ENCODE data around the gene SMC2.

SMC2 gene

DNA sequence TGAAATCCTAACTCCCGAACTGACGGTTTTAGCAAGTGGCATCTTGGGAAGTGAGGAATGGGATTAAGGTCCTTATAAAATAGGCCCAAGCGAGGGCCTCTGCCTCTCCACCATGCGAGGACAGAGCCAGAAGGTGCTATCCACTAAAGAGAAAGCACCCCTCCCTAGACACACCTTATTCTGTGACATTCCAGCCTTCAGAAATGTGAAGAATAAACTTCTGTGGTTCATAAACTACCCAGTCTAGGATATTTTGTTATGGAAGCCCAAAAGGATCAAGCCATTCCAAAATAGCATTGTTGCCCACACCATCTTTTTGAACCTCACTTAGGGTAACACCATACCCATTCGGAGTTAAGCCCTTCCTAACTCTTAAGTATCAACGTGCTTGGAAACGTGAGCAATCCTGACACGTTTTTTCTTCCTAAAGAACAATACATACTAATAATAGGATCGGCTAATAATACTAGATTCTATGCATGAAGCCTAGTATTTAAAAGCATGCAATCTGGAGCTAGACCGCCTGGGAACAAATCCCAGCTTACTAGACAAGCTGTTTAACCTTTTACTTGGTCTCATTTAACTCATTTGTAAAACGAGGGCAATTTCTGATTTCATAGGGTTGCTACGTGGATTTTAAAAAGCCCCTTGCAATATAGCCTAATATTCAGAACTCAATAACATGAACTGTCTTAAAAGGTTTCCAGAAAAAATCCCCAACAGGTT is 1.1 kb upstream of the SMC2 start:
- Histone ChIP-seq H4K20me1 (ENCODE audit: control insufficient read depth, insufficient read depth, low read depth, low read length) (no peaks in the 10 kb centered on the region), H3F3A (ENCODE audit: control insufficient read depth, insufficient read depth) (no peaks in the 10 kb centered on the region), H3K4me3 (ENCODE audit: low read length) (peak overlapping the region; percentile 97), H3K4me1 (ENCODE audit: control insufficient read depth, low read length) (peaks cover 57% of the 10 kb centered on the region), H3K27ac (ENCODE audit: low read depth, low read length) (peak overlapping the region; percentile 90), H3K9me3 (ENCODE audit: control insufficient read depth, insufficient read depth, low read length) (no peaks in the 10 kb centered on the region), H3K4me2 (ENCODE audit: low read length) (peak overlapping the region; percentile 89), H3K36me3 (ENCODE audit: control insufficient read depth, low read length) (peaks cover 43% of the 10 kb centered on the region), H3K9me2 (replicated peaks; ENCODE audit: control insufficient read depth, low read length) (no peaks in the 10 kb centered on the region), H3K27me3 (ENCODE audit: control insufficient read depth, low read length) (no peaks in the 10 kb centered on the region), H3K79me2 (ENCODE audit: control insufficient read depth, low read length) (peaks cover 72% of the 10 kb centered on the region)
- TF ChIP-seq EZH2phosphoT487 (IDR thresholded peaks at IDR 0.05; ENCODE audit: borderline replicate concordance, low read length): no peak
- TF ChIP-seq, protein P1, sequence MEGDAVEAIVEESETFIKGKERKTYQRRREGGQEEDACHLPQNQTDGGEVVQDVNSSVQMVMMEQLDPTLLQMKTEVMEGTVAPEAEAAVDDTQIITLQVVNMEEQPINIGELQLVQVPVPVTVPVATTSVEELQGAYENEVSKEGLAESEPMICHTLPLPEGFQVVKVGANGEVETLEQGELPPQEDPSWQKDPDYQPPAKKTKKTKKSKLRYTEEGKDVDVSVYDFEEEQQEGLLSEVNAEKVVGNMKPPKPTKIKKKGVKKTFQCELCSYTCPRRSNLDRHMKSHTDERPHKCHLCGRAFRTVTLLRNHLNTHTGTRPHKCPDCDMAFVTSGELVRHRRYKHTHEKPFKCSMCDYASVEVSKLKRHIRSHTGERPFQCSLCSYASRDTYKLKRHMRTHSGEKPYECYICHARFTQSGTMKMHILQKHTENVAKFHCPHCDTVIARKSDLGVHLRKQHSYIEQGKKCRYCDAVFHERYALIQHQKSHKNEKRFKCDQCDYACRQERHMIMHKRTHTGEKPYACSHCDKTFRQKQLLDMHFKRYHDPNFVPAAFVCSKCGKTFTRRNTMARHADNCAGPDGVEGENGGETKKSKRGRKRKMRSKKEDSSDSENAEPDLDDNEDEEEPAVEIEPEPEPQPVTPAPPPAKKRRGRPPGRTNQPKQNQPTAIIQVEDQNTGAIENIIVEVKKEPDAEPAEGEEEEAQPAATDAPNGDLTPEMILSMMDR (IDR thresholded peaks at IDR 0.05; ENCODE audit: low read depth, low read length, poor library complexity, severe bottlenecking): no peak

DNA sequence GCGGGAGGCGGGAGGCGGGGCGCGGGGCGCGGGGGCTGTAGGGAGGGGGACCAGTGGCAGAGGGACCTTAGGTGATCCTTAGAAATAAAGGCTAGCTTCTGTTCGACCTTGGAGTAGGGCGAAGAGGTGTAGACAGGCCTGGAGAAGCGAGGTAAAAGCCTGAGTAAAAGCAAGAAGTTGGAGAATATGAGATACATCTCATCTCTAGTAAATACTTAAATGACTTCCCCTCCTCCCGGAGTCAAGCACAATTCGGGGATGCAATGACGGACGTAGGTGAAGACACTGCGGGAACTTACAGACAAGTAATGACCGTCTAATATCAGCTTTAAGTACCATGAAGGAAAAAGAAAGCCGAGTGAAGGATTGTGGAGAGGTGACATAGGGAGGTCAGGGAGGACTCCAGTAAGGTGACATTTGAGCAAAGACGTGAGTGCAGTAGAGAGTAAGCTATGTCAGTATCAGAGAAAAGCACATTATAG is 466 bp downstream of the SMC2 start:
- Histone ChIP-seq H4K20me1 (ENCODE audit: control insufficient read depth, insufficient read depth, low read depth, low read length) (no peaks in the 10 kb centered on the region), H3K9me2 (replicated peaks; ENCODE audit: control insufficient read depth, low read length) (no peaks in the 10 kb centered on the region), H3K36me3 (ENCODE audit: control insufficient read depth, low read length) (peaks cover 58% of the 10 kb centered on the region), H3K4me1 (ENCODE audit: control insufficient read depth, low read length) (peaks cover 53% of the 10 kb centered on the region), H3F3A (ENCODE audit: control insufficient read depth, insufficient read depth) (no peaks in the 10 kb centered on the region), H3K27ac (ENCODE audit: low read depth, low read length) (peak overlapping the region; percentile 90), H3K27me3 (ENCODE audit: control insufficient read depth, low read length) (no peaks in the 10 kb centered on the region), H3K4me2 (ENCODE audit: low read length) (peak overlapping the region; percentile 89), H3K79me2 (ENCODE audit: control insufficient read depth, low read length) (peaks cover 85% of the 10 kb centered on the region), H3K4me3 (ENCODE audit: low read length) (peak overlapping the region; percentile 97), H3K9me3 (ENCODE audit: control insufficient read depth, insufficient read depth, low read length) (no peaks in the 10 kb centered on the region)
- no peak for TF ChIP-seq EZH2phosphoT487 (IDR thresholded peaks at IDR 0.05; ENCODE audit: borderline replicate concordance, low read length)
- TF ChIP-seq, protein P1 (IDR thresholded peaks at IDR 0.05; ENCODE audit: low read depth, low read length, poor library complexity, severe bottlenecking): no peak

DNA sequence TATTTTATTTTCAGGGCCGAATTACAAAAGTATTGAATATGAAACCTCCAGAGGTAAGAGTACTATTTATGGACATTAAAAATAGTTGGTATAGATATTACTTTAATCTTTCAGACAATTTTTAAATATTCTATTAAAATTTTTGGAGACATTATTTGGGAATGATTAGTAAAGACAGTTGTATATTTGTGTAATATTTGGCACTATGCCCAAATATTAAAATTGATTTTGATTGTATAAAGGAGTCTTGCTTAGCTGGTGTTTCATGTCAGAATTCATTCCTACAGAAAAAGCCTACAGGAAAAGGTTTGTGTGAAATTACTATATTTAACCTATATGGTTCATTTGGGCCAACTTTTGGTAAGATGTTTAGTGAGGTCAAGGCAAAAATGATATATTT is 5.5 kb downstream of the SMC2 start:
- no peak overlapping the region for H3K4me3 ChIP-seq (ENCODE audit: low read length)
- peaks cover 100% of the 10 kb centered on the region for H3K36me3 ChIP-seq (ENCODE audit: control insufficient read depth, low read length)
- H3K79me2 ChIP-seq (ENCODE audit: control insufficient read depth, low read length): peaks cover 47% of the 10 kb centered on the region
- no peaks in the 10 kb centered on the region for H4K20me1 ChIP-seq (ENCODE audit: control insufficient read depth, insufficient read depth, low read depth, low read length)
- H3F3A ChIP-seq (ENCODE audit: control insufficient read depth, insufficient read depth): no peaks in the 10 kb centered on the region
- H3K4me2 ChIP-seq (ENCODE audit: low read length): no peak overlapping the region
- TF ChIP-seq, protein P1 (IDR thresholded peaks at IDR 0.05; ENCODE audit: low read depth, low read length, poor library complexity, severe bottlenecking): no peak
- TF ChIP-seq EZH2phosphoT487 (IDR thresholded peaks at IDR 0.05; ENCODE audit: borderline replicate concordance, low read length): no peak
- H3K9me2 ChIP-seq (replicated peaks; ENCODE audit: control insufficient read depth, low read length): no peaks in the 10 kb centered on the region
- no peaks in the 10 kb centered on the region for H3K27me3 ChIP-seq (ENCODE audit: control insufficient read depth, low read length)
- H3K4me1 ChIP-seq (ENCODE audit: control insufficient read depth, low read length): peaks cover 19% of the 10 kb centered on the region
- no peak overlapping the region for H3K27ac ChIP-seq (ENCODE audit: low read depth, low read length)
- no peaks in the 10 kb centered on the region for H3K9me3 ChIP-seq (ENCODE audit: control insufficient read depth, insufficient read depth, low read length)
